Glutamatergic neuron (in vitro differentiated cells): ENCODE measurements around the gene CBLC. TPM values are rescaled to one million over a fixed set of nuclear protein-coding genes. Genes with fewer than 3 reads are reported as not detected.

ENCODE experiments used
- DNase-seq: peaks from one replicate; pipeline ENCODE4 v3.0.0; 2022
- H3K27ac Mint-ChIP-seq: one replicate; pipeline ENCODE4 v1.8.0; 2020; ENCODE audit warnings: mild to moderate bottlenecking, mixed read lengths, inconsistent platforms; ENCODE audit not compliant: unreplicated experiment
- H3K27me3 Mint-ChIP-seq: one replicate; pipeline ENCODE4 v1.8.0; 2020; ENCODE audit warnings: mild to moderate bottlenecking, moderate library complexity, mixed read lengths, inconsistent platforms; ENCODE audit not compliant: unreplicated experiment
- H3K36me3 Mint-ChIP-seq: one replicate; pipeline ENCODE4 v1.8.0; 2020; ENCODE audit warnings: mild to moderate bottlenecking, mixed read lengths, inconsistent platforms; ENCODE audit not compliant: unreplicated experiment
- H3K4me1 Mint-ChIP-seq: one replicate; pipeline ENCODE4 v1.8.0; 2020; ENCODE audit warnings: mild to moderate bottlenecking, low read depth, mixed read lengths, inconsistent platforms; ENCODE audit not compliant: unreplicated experiment
- H3K4me3 Mint-ChIP-seq: one replicate; pipeline ENCODE4 v1.8.0; 2020; ENCODE audit warnings: mild to moderate bottlenecking, mixed read lengths, inconsistent platforms; ENCODE audit not compliant: unreplicated experiment
- H3K9me3 Mint-ChIP-seq: one replicate; pipeline ENCODE4 v1.8.0; 2020; ENCODE audit warnings: mild to moderate bottlenecking, moderate library complexity, mixed read lengths, inconsistent platforms; ENCODE audit not compliant: unreplicated experiment
- CTCF ChIP-seq: fragments of 200-600 bp; sonication (generic); IDR thresholded peaks from one replicate; pipeline ENCODE4 v1.5.0; 2021; ENCODE audit not compliant: partially characterized antibody, unreplicated experiment
- long read RNA-seq: library from polyadenylated mRNA; unstranded; transcript quantifications from one replicate; pipeline ENCODE4 v2.0.0, GENCODE V29; 2020; ENCODE audit not compliant: unreplicated experiment
- total RNA-seq: library from RNA; stranded (reverse); fragmentation: NEBNext Ultra II Directional; extraction: Animal tissue kit (Norgen Biotek cat#: 25700); gene quantifications from one replicate; pipeline ENCODE4 v1.2.1, GENCODE V29; 2021; ENCODE audit not compliant: unreplicated experiment

CBLC gene
- total RNA-seq, result not detected
- long read RNA-seq, partial matches to known transcripts, result 0 of 1 reads
- long read RNA-seq, other reads (novel, unspliced or antisense), result 1 of 1 reads

DNA sequence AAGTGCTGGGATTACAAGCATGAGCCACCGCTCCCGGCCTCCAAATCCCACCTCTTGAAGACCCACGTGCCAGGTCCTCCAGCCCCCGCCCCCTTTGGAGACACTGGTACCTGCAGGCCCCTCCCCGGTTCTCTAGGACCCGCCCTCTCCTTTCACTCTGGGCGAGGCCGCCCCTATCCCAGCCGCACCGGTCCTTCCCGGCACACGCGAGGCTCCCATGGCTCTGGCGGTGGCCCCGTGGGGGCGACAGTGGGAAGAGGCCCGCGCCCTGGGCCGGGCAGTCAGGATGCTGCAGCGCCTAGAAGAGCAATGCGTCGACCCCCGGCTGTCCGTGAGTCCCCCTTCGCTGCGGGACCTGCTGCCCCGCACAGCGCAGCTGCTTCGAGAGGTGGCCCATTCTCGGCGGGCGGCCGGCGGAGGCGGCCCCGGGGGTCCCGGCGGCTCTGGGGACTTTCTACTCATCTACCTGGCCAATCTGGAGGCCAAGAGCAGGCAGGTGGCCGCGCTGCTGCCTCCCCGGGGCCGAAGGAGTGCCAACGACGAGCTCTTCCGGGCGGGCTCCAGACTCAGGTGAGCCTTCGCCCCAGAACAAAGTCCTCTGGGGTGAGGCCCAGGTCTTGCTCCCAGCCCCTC is at the start of gene CBLC:
Gene CBLC, plus strand, starts transcription at position 176 of the 633 bp plus-strand sequence. Its CDS starts 42 bp downstream, at position 218.
- H3K27ac Mint-ChIP-seq, result no peak within 1 kb of the TSS

GRCh38 chr19:44728178-44728577 is 49.5 kb upstream of the CBLC start:
- peaks cover 4% of the 10 kb centered on the region for H3K9me3 Mint-ChIP-seq
- H3K36me3 Mint-ChIP-seq, result no peaks in the 10 kb centered on the region
- no peak for TF ChIP-seq CTCF
- H3K27ac Mint-ChIP-seq, result no peak overlapping the region
- no peak overlapping the region for H3K4me3 Mint-ChIP-seq
- peaks cover 8% of the 10 kb centered on the region for H3K27me3 Mint-ChIP-seq
- peaks cover 2% of the 10 kb centered on the region for H3K4me1 Mint-ChIP-seq
- no peak for DNase-seq

More for the DNA sequence above, at the start of gene CBLC:
- Mint-ChIP-seq H3K4me1 (no peaks in the 10 kb centered on the region), H3K9me3 (peaks cover 1% of the 10 kb centered on the region), H3K4me3 (no peak within 1 kb of the TSS), H3K36me3 (no peaks in the 10 kb centered on the region), H3K27me3 (peaks cover 6% of the 10 kb centered on the region)
- no peak for TF ChIP-seq CTCF
- DNase-seq, result no peak

- Mint-ChIP-seq H3K4me3 (no peak overlapping the region), H3K4me1 (peaks cover 2% of the 10 kb centered on the region), H3K27me3 (peaks cover 8% of the 10 kb centered on the region), H3K27ac (no peak overlapping the region), H3K36me3 (no peaks in the 10 kb centered on the region), H3K9me3 (peaks cover 2% of the 10 kb centered on the region)
- TF ChIP-seq CTCF, result no peak
- DNase-seq, result no peak
Measured at GRCh38 chr19:44729516-44730033, 48.1 kb upstream of the CBLC start.

DNA sequence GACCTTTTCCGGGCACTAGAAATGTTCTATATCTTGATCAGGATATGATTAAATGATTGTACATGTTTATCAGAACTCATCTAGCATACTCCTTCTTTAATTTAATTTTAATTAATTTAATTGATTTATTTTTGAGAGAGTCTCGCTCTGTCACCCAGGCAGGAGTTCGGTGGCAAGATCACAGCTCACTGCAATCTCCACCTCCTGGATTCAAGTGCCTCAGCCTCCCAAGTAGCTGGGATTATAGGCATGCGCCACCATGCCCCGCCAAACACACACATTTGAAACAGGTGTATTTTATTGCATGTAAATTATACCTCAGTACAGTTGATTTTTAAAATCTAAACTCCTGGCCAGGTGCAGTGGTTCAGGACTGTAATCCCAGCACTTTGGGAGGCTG is 46.6 kb upstream of the CBLC start:
- H3K9me3 Mint-ChIP-seq, result peaks cover 2% of the 10 kb centered on the region
- no peak for TF ChIP-seq CTCF
- no peak overlapping the region for H3K27ac Mint-ChIP-seq
- H3K27me3 Mint-ChIP-seq, result peaks cover 8% of the 10 kb centered on the region
- H3K4me1 Mint-ChIP-seq, result peaks cover 2% of the 10 kb centered on the region
- no peak overlapping the region for H3K4me3 Mint-ChIP-seq
- H3K36me3 Mint-ChIP-seq, result no peaks in the 10 kb centered on the region
- no peak for DNase-seq

DNA sequence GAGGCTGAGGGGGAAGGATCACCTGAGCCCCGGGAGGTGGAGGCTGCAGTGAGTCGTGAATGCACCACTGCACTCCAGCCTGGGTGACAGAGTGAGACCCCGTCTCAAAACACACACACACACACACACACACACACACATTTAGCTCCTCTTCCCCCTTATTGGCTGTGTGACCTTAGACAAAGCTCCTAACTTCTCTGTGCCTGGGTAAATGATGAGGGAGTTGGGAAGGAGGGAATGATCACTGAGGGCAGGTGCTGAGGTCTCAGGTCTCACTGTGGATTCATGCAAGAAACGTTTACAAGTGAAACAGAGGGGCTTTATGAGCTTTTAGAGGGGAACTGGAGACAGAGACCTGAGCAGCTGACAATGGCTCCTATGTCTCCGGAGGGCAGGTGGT is 46.1 kb upstream of the CBLC start:
- Mint-ChIP-seq H3K27ac (no peak overlapping the region), H3K4me3 (no peak overlapping the region), H3K27me3 (peaks cover 8% of the 10 kb centered on the region), H3K9me3 (peaks cover 2% of the 10 kb centered on the region), H3K4me1 (no peaks in the 10 kb centered on the region), H3K36me3 (no peaks in the 10 kb centered on the region)
- TF ChIP-seq CTCF, result no peak
- no peak for DNase-seq
